Measurements from ENCODE around the gene TGIF1. TPM values are rescaled to one million over a fixed set of nuclear protein-coding genes. Genes with fewer than 3 reads are reported as not detected.

The TGIF1 gene
- total and polyA plus RNA-seq, 7 experiments from 2014 or later, result 15.4 to 88.7 (median 63.5) TPM

- peaks cover 0 to 4% (median 0%) of the 10 kb centered on the region in 11 donors for H3K9me3 Mint-ChIP-seq
- ChIA-PET POLR2A (no interaction called here), CTCF (no interaction called here)
- Histone ChIP-seq H3K36me3 (ENCODE audit: control insufficient read depth in 2 of 3, insufficient read depth in 3 of 3, low read length in 3 of 3) (no peaks in the 10 kb centered on the region), H3K4me3 (ENCODE audit: low read length) (no peak overlapping the region), H3K27ac (ENCODE audit: low read depth, low read length) (no peak overlapping the region), H3K27me3 (ENCODE audit: control insufficient read depth in 2 of 2, insufficient read depth in 2 of 2, low read length in 2 of 2) (no peaks in the 10 kb centered on the region), H3K4me1 (ENCODE audit: control insufficient read depth in 2 of 2, insufficient read depth in 2 of 2, low read length in 2 of 2) (no peaks in the 10 kb centered on the region), H3K9me3 (ENCODE audit: control insufficient read depth in 2 of 3, low read length in 3 of 3) (no peaks in the 10 kb centered on the region)
- DNase-seq (no peak), ATAC-seq (no peak)
- H3K27ac Mint-ChIP-seq, result no peak overlapping the region
- intact Hi-C loops (cut with micrococcal nuclease), result no loop called here
- H3K27me3 Mint-ChIP-seq, result no peaks in the 10 kb centered on the region
- no peaks in the 10 kb centered on the region for H3K36me3 Mint-ChIP-seq
- H3K4me3 Mint-ChIP-seq, result no peak overlapping the region
- H3K4me1 Mint-ChIP-seq, result no peaks in the 10 kb centered on the region
Observed at GRCh38 chr18:3425446-3425845, 24.5 kb upstream of the TGIF1 start.

DNA sequence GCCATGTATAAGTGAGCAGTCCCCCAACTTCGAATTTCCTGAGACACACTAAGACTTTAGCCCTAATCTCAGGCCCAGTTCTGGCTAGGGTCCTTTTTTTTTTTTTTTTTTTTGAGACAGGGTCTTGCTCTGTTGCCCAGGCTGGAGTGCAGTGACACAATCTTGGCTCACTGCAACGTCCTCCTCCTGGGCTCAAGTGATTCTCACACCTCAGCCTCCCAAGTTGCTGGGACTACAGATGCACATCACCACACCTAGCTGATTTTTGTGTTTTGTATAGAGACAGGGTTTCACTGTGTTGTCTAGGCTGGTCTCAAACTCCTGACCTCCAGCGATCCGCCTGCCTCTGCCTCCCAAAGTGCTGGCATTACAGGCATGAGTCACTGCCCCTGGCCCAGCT, 23.9 kb upstream of the TGIF1 start:
- no peaks in the 10 kb centered on the region for H3K9me3 Mint-ChIP-seq
- no peak overlapping the region for H3K27ac Mint-ChIP-seq
- H3K27ac ChIP-seq (ENCODE audit: low read depth, low read length), result no peak overlapping the region
- ChIA-PET POLR2A (interaction anchor here (1.0 kb wide), 1 partner anchor 16 kb away, joined by 3 read pairs; no protein-coding TSS in a partner anchor), CTCF (no interaction called here)
- H3K27me3 ChIP-seq (ENCODE audit: control insufficient read depth in 2 of 2, insufficient read depth in 2 of 2, low read length in 2 of 2), result no peaks in the 10 kb centered on the region
- H3K4me3 ChIP-seq (ENCODE audit: low read length), result no peak overlapping the region
- no peaks in the 10 kb centered on the region for H3K9me3 ChIP-seq (ENCODE audit: control insufficient read depth in 2 of 3, low read length in 3 of 3)
- H3K4me3 Mint-ChIP-seq, result no peak overlapping the region
- H3K4me1 Mint-ChIP-seq, result no peaks in the 10 kb centered on the region
- intact Hi-C loops (cut with micrococcal nuclease), result no loop called here
- H3K27me3 Mint-ChIP-seq, result no peaks in the 10 kb centered on the region
- no peaks in the 10 kb centered on the region for H3K36me3 ChIP-seq (ENCODE audit: control insufficient read depth in 2 of 3, insufficient read depth in 3 of 3, low read length in 3 of 3)
- H3K36me3 Mint-ChIP-seq, result no peaks in the 10 kb centered on the region
- DNase-seq (no peak), ATAC-seq (no peak)
- no peaks in the 10 kb centered on the region for H3K4me1 ChIP-seq (ENCODE audit: control insufficient read depth in 2 of 2, insufficient read depth in 2 of 2, low read length in 2 of 2)

GRCh38 chr18:3427944-3428343, 22.0 kb upstream of the TGIF1 start:
- H3K4me1 ChIP-seq (ENCODE audit: control insufficient read depth in 2 of 2, insufficient read depth in 2 of 2, low read length in 2 of 2), result no peaks in the 10 kb centered on the region
- no peak overlapping the region for H3K4me3 ChIP-seq (ENCODE audit: low read length)
- POLR2A ChIA-PET, result no interaction called here
- H3K27me3 ChIP-seq (ENCODE audit: control insufficient read depth in 2 of 2, insufficient read depth in 2 of 2, low read length in 2 of 2), result no peaks in the 10 kb centered on the region
- no peak overlapping the region for H3K27ac Mint-ChIP-seq
- CTCF ChIA-PET, result no interaction called here
- H3K9me3 Mint-ChIP-seq, result no peaks in the 10 kb centered on the region
- intact Hi-C loops (cut with micrococcal nuclease), result no loop called here
- H3K27me3 Mint-ChIP-seq, result no peaks in the 10 kb centered on the region
- ATAC-seq, result no peak
- H3K36me3 Mint-ChIP-seq, result no peaks in the 10 kb centered on the region
- no peak overlapping the region for H3K27ac ChIP-seq (ENCODE audit: low read depth, low read length)
- H3K9me3 ChIP-seq (ENCODE audit: control insufficient read depth in 2 of 3, low read length in 3 of 3), result no peaks in the 10 kb centered on the region
- H3K36me3 ChIP-seq (ENCODE audit: control insufficient read depth in 2 of 3, insufficient read depth in 3 of 3, low read length in 3 of 3), result no peaks in the 10 kb centered on the region
- DNase-seq, result no peak
- no peak overlapping the region for H3K4me3 Mint-ChIP-seq
- H3K4me1 Mint-ChIP-seq, result no peaks in the 10 kb centered on the region

DNA sequence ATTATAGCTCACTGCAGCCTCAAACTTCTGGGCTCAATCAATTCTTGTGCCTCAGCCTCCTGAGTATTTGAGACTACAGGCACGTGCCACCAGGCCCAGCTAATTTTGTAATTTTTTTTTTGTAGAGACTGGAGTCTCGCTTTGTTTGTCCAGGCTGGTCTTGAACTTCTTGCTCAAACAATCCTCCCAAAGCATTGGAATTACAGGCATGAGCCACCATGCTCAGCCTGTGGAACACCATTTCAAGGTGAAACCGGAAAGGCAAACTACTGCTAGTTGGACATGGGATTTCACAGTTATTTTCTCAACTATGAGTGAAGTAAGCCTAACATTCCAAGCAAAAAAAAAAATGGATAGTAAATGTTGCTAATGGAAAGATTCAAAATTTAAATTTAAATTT, 20.9 kb upstream of the TGIF1 start:
- H3K27ac Mint-ChIP-seq, result no peak overlapping the region
- no peaks in the 10 kb centered on the region for H3K4me1 Mint-ChIP-seq
- no peaks in the 10 kb centered on the region for H3K9me3 Mint-ChIP-seq
- Histone ChIP-seq H3K27me3 (ENCODE audit: control insufficient read depth in 2 of 2, insufficient read depth in 2 of 2, low read length in 2 of 2) (no peaks in the 10 kb centered on the region), H3K27ac (ENCODE audit: low read depth, low read length) (no peak overlapping the region), H3K4me3 (ENCODE audit: low read length) (no peak overlapping the region), H3K9me3 (ENCODE audit: control insufficient read depth in 2 of 3, low read length in 3 of 3) (no peaks in the 10 kb centered on the region), H3K36me3 (ENCODE audit: control insufficient read depth in 2 of 3, insufficient read depth in 3 of 3, low read length in 3 of 3) (no peaks in the 10 kb centered on the region), H3K4me1 (ENCODE audit: control insufficient read depth in 2 of 2, insufficient read depth in 2 of 2, low read length in 2 of 2) (no peaks in the 10 kb centered on the region)
- CTCF ChIA-PET, result interaction anchor here (0.8 to 1.0 kb wide), 2 partner anchors 10 to 26 kb away, joined by 3 to 4 read pairs; no protein-coding TSS in a partner anchor
- no peak overlapping the region for H3K4me3 Mint-ChIP-seq
- intact Hi-C loops (cut with micrococcal nuclease), result no loop called here
- POLR2A ChIA-PET, result interaction anchor here (0.7 kb wide), 1 partner anchor 210 kb away, joined by 3 read pairs; no protein-coding TSS in a partner anchor
- no peak for ATAC-seq
- H3K36me3 Mint-ChIP-seq, result no peaks in the 10 kb centered on the region
- H3K27me3 Mint-ChIP-seq, result no peaks in the 10 kb centered on the region
- DNase-seq, result no peak

- H3K4me3 ChIP-seq (ENCODE audit: low read length), result no peak overlapping the region
- DNase-seq (no peak), ATAC-seq (no peak)
- H3K9me3 ChIP-seq (ENCODE audit: control insufficient read depth in 2 of 3, low read length in 3 of 3), result no peaks in the 10 kb centered on the region
- Mint-ChIP-seq H3K4me3 (no peak overlapping the region), H3K27ac (no peak overlapping the region), H3K27me3 (peaks cover 0 to 4% (median 0%) of the 10 kb centered on the region in 5 donors), H3K9me3 (no peaks in the 10 kb centered on the region), H3K36me3 (no peaks in the 10 kb centered on the region), H3K4me1 (no peaks in the 10 kb centered on the region)
- ChIA-PET CTCF (interaction anchor here (1.4 kb wide), 1 partner anchor 20 kb away, joined by 5 read pairs; no protein-coding TSS in a partner anchor), POLR2A (interaction anchor here (1.4 kb wide), 1 partner anchor 13 kb away, joined by 3 read pairs; no protein-coding TSS in a partner anchor)
- H3K27me3 ChIP-seq (ENCODE audit: control insufficient read depth in 2 of 2, insufficient read depth in 2 of 2, low read length in 2 of 2), result no peaks in the 10 kb centered on the region
- H3K27ac ChIP-seq (ENCODE audit: low read depth, low read length), result no peak overlapping the region
- intact Hi-C loops (cut with micrococcal nuclease), result no loop called here
- no peaks in the 10 kb centered on the region for H3K36me3 ChIP-seq (ENCODE audit: control insufficient read depth in 2 of 3, insufficient read depth in 3 of 3, low read length in 3 of 3)
- H3K4me1 ChIP-seq (ENCODE audit: control insufficient read depth in 2 of 2, insufficient read depth in 2 of 2, low read length in 2 of 2), result no peaks in the 10 kb centered on the region
Observed at GRCh38 chr18:3434685-3435084, 15.3 kb upstream of the TGIF1 start.

GRCh38 chr18:3440341-3440740, 9.6 kb upstream of the TGIF1 start:
- Histone ChIP-seq H3K4me3 (ENCODE audit: low read length) (no peak overlapping the region), H3K36me3 (ENCODE audit: control insufficient read depth in 2 of 3, insufficient read depth in 3 of 3, low read length in 3 of 3) (no peaks in the 10 kb centered on the region), H3K27ac (ENCODE audit: low read depth, low read length) (no peak overlapping the region), H3K27me3 (ENCODE audit: control insufficient read depth in 2 of 2, insufficient read depth in 2 of 2, low read length in 2 of 2) (no peaks in the 10 kb centered on the region), H3K9me3 (ENCODE audit: control insufficient read depth in 2 of 3, low read length in 3 of 3) (no peaks in the 10 kb centered on the region), H3K4me1 (ENCODE audit: control insufficient read depth in 2 of 2, insufficient read depth in 2 of 2, low read length in 2 of 2) (no peaks in the 10 kb centered on the region)
- no peak overlapping the region for H3K4me3 Mint-ChIP-seq
- intact Hi-C loops (cut with micrococcal nuclease), result loop anchor here in 1 of 2 donors (10.0 kb wide), 1 partner anchor 446 kb away; no protein-coding TSS in a partner anchor
- ChIA-PET POLR2A (interaction anchor here (1.6 to 1.7 kb wide), 2 partner anchors 8 to 154 kb away, joined by 6 to 7 read pairs; no protein-coding TSS in a partner anchor), CTCF (interaction anchor here (0.9 to 2.2 kb wide), 2 partner anchors 14 to 21 kb away, joined by 4 to 29 read pairs; no protein-coding TSS in a partner anchor)
- DNase-seq (no peak), ATAC-seq (no peak)
- H3K4me1 Mint-ChIP-seq, result peaks cover 0 to 6% (median 0%) of the 10 kb centered on the region in 7 donors
- peaks cover 0 to 26% (median 0%) of the 10 kb centered on the region in 5 donors for H3K27me3 Mint-ChIP-seq
- H3K27ac Mint-ChIP-seq, result peak overlapping the region in 1 of 9 donors; percentile 51
- no peaks in the 10 kb centered on the region for H3K36me3 Mint-ChIP-seq
- no peaks in the 10 kb centered on the region for H3K9me3 Mint-ChIP-seq

DNA sequence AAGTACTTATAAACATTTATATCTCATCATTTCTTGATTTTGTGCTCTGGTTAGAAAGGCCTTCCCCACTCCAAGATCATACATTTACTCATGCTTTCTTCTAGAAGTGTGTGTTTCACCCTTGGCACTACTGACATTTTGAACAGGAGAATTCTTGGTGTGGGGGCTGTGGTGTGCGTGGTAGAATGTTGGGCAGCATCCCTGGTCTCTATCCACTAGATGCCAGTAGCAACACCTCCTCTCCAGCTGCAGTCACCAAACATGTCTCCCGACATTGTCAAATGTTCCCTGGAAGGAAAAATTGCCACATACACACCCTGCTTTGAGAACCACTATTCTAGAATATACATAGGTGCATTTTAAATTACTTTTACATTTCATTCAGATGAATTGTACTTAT, 8.7 kb upstream of the TGIF1 start:
- peak overlapping the region in 1 of 9 donors; percentile 51 for H3K27ac Mint-ChIP-seq
- intact Hi-C loops (cut with micrococcal nuclease), result loop anchor here in 1 of 2 donors (1.0 to 10.0 kb wide), 3 partner anchors 13 to 446 kb away; no protein-coding TSS in a partner anchor
- H3K4me1 ChIP-seq (ENCODE audit: control insufficient read depth in 2 of 2, insufficient read depth in 2 of 2, low read length in 2 of 2), result no peaks in the 10 kb centered on the region
- H3K4me3 ChIP-seq (ENCODE audit: low read length), result no peak overlapping the region
- DNase-seq (peak in 5 of 9 donors; percentile 15 to 30 (median 24)), ATAC-seq (peak; percentile 65)
- H3K4me1 Mint-ChIP-seq, result peaks cover 0 to 6% (median 0%) of the 10 kb centered on the region in 7 donors
- no peaks in the 10 kb centered on the region for H3K27me3 ChIP-seq (ENCODE audit: control insufficient read depth in 2 of 2, insufficient read depth in 2 of 2, low read length in 2 of 2)
- peaks cover 0 to 26% (median 0%) of the 10 kb centered on the region in 5 donors for H3K27me3 Mint-ChIP-seq
- H3K36me3 ChIP-seq (ENCODE audit: control insufficient read depth in 2 of 3, insufficient read depth in 3 of 3, low read length in 3 of 3), result no peaks in the 10 kb centered on the region
- H3K36me3 Mint-ChIP-seq, result no peaks in the 10 kb centered on the region
- no peak overlapping the region for H3K27ac ChIP-seq (ENCODE audit: low read depth, low read length)
- no peaks in the 10 kb centered on the region for H3K9me3 ChIP-seq (ENCODE audit: control insufficient read depth in 2 of 3, low read length in 3 of 3)
- no peak overlapping the region for H3K4me3 Mint-ChIP-seq
- CTCF ChIA-PET, result interaction anchor here (1.0 to 2.2 kb wide), 7 partner anchors 13 to 225 kb away, joined by 3 to 29 read pairs (median 5); no protein-coding TSS in a partner anchor
- POLR2A ChIA-PET, result interaction anchor here (0.7 to 2.2 kb wide), 4 partner anchors 12 to 180 kb away, joined by 3 to 28 read pairs (median 6); partner anchors contain the start of gene MYL12B
- no peaks in the 10 kb centered on the region for H3K9me3 Mint-ChIP-seq
